Transverse colon (tissue), 4 donors: ENCODE data around the gene ANKMY2. TPM values are rescaled to one million over a fixed set of nuclear protein-coding genes. Genes with fewer than 3 reads are reported as not detected.

Experiments used
- DNase-seq: peaks from one replicate; pipeline ENCODE4 v3.0.0-alpha.2; 2019
- H3K27ac ChIP-seq, 4 donors: fragments of 200-600 bp; sonication (generic); 2 replicates each; pipeline ENCODE4 v1.5.1; 2016 to 2018; ENCODE audit warnings: inconsistent platforms in 4 of 4
- H3K27me3 ChIP-seq: fragments of 200-600 bp; sonication (generic); 2 replicates; pipeline ENCODE4 v1.5.1; 2017; ENCODE audit warnings: inconsistent platforms
- H3K36me3 ChIP-seq, 4 donors: fragments of 200-600 bp; sonication (generic); 2 replicates each; pipeline ENCODE4 v1.5.1; 2017 to 2019; ENCODE audit warnings: inconsistent platforms in 4 of 4
- H3K4me1 ChIP-seq, 4 donors: fragments of 200-600 bp; sonication (generic); 2 replicates each; pipeline ENCODE4 v1.5.1; 2017 to 2020; ENCODE audit warnings: inconsistent platforms in 4 of 4
- H3K4me3 ChIP-seq, 4 donors: fragments of 200-600 bp; sonication (generic); 1 replicate in 1 of 4; 2 replicates in 3 of 4; pipeline versions ENCODE4 v1.5.1 to v1.6.1; 2017 to 2019; ENCODE audit warnings: inconsistent platforms in 4 of 4
- H3K9me3 ChIP-seq, 2 donors: fragments of 200-600 bp; sonication (generic); 2 replicates each; pipeline ENCODE4 v1.5.1; 2017 to 2019; ENCODE audit warnings: inconsistent platforms in 2 of 2
- CTCF ChIP-seq, 5 experiments: fragments of 200-600 bp in 3 of 5; fragments of 450-650 bp in 2 of 5; sonication (generic) in 3 of 5; IDR thresholded peaks; 1 replicate in 2 of 5; 2 replicates in 3 of 5; pipeline ENCODE4 v1.5.1; 2016 to 2017; ENCODE audit warnings: antibody characterized with exemption in 5 of 5, inconsistent platforms in 3 of 5, mild to moderate bottlenecking in 2 of 5, moderate library complexity in 1 of 5
- EP300 ChIP-seq: sonication (generic); formaldehyde crosslinking; IDR thresholded peaks from one replicate; pipeline ENCODE4 v1.6.1; 2017; ENCODE audit warnings: antibody characterized with exemption, low read depth
- POLR2A ChIP-seq: fragments of 450-650 bp; IDR thresholded peaks from one replicate; pipeline ENCODE4 v1.6.1; 2016; ENCODE audit warnings: antibody characterized with exemption, mild to moderate bottlenecking, moderate library complexity
- POLR2AphosphoS5 ChIP-seq, 3 donors: sonication (generic); formaldehyde crosslinking; IDR thresholded peaks; one replicate each; pipeline ENCODE4 v1.6.1; 2016; ENCODE audit warnings: antibody characterized with exemption in 3 of 3
- WGBS, 2 donors: methylation state at CpG; one replicate each; pipeline ENCODE4 v1.1.5; 2018; ENCODE audit warnings: low coverage in 1 of 2; 5-methylcytosine and 5-hydroxymethylcytosine counted together
- in situ Hi-C, 4 donors: fragments of 200-750 bp; cut with MboI; loops; one replicate each; pipeline versions ENCODE4 v1.15.0 to v1.15.1; 2017; ENCODE audit warnings: low sequenced_read_pairs in 3 of 4, low pct_ligation_motif_present in 1 of 4, low pct_unique_long_range_greater_than_20kb in 1 of 4
- intact Hi-C: fragments of 100-400 bp; cut with DNase I; formaldehyde crosslinking; loops from one replicate; pipeline ENCODE4 v1.15.1; 2023; ENCODE audit warnings: low total_unique reads
- total RNA-seq, 4 donors: library from RNA; depleted of rRNA; stranded (reverse); fragments of >200 nt; gene quantifications; one replicate each; pipeline ENCODE4 v1.1.0, GENCODE V29; 2016

The ANKMY2 gene
- total RNA-seq, 4 donors from 2014 or later = 0.75 to 22.5 (median 12.0) TPM

- Histone ChIP-seq H3K36me3 (no peaks in the 10 kb centered on the region), H3K27ac (no peak overlapping the region), H3K9me3 (no peaks in the 10 kb centered on the region), H3K4me3 (no peak overlapping the region), H3K4me1 (peaks cover 0 to 44% (median 25%) of the 10 kb centered on the region in 4 donors), H3K27me3 (no peaks in the 10 kb centered on the region)
- TF ChIP-seq EP300 = no peak
- no peak for TF ChIP-seq POLR2A
- TF ChIP-seq CTCF (IDR thresholded peaks at IDR 0.05) = no peak
- TF ChIP-seq POLR2AphosphoS5 (IDR thresholded peaks at IDR 0.05) = no peak
- 63 to 96% methylated on average over 2 of the region's 2 CpGs for WGBS, 2 donors
- in situ Hi-C loops (no loop called here), intact Hi-C loops (no loop called here)
- DNase-seq = no peak
These were observed 4.7 kb upstream of the ANKMY2 start for GRCh38 chr7:16650266-16650665.

- intact Hi-C loops (no loop called here), in situ Hi-C loops (no loop called here)
- 89 to 90% methylated on average over 1 of the region's 1 CpG for WGBS, 2 donors
- H3K36me3 ChIP-seq = no peaks in the 10 kb centered on the region
- no peak overlapping the region for H3K27ac ChIP-seq
- no peaks in the 10 kb centered on the region for H3K27me3 ChIP-seq
- TF ChIP-seq POLR2A (no peak), CTCF (IDR thresholded peaks at IDR 0.05) (no peak), POLR2AphosphoS5 (IDR thresholded peaks at IDR 0.05) (no peak), EP300 (no peak)
- H3K4me3 ChIP-seq = no peak overlapping the region
- no peak for DNase-seq
- no peaks in the 10 kb centered on the region for H3K9me3 ChIP-seq
- H3K4me1 ChIP-seq = peaks cover 0 to 47% (median 30%) of the 10 kb centered on the region in 4 donors
These were observed 3.6 kb upstream of the ANKMY2 start for GRCh38 chr7:16649196-16649595.

- Histone ChIP-seq H3K36me3 (no peaks in the 10 kb centered on the region), H3K27me3 (no peaks in the 10 kb centered on the region), H3K4me1 (peaks cover 0 to 54% (median 35%) of the 10 kb centered on the region in 4 donors), H3K27ac (peak overlapping the region in 1 of 4 donors; percentile 5), H3K4me3 (no peak overlapping the region), H3K9me3 (no peaks in the 10 kb centered on the region)
- intact Hi-C loops = no loop called here
- no peak for DNase-seq
- in situ Hi-C loops = no loop called here
- 16 to 29% methylated on average over 1 of the region's 1 CpG for WGBS, 2 donors
- TF ChIP-seq CTCF (IDR thresholded peaks at IDR 0.05) (no peak), POLR2A (no peak), POLR2AphosphoS5 (IDR thresholded peaks at IDR 0.05) (no peak), EP300 (no peak)
These were observed 3.0 kb upstream of the ANKMY2 start for GRCh38 chr7:16648551-16648950.

- TF ChIP-seq POLR2A (no peak), POLR2AphosphoS5 (IDR thresholded peaks at IDR 0.05) (no peak), CTCF (IDR thresholded peaks at IDR 0.05) (no peak), EP300 (no peak)
- H3K27ac ChIP-seq = peak overlapping the region in 3 of 4 donors; percentile 93 to 96 (median 94)
- intact Hi-C loops = no loop called here
- no peaks in the 10 kb centered on the region for H3K9me3 ChIP-seq
- no peak for DNase-seq
- 30 to 34% methylated on average over 2 of the region's 2 CpGs for WGBS, 2 donors
- no peaks in the 10 kb centered on the region for H3K27me3 ChIP-seq
- peak overlapping the region in 2 of 4 donors; percentile 77 to 88 for H3K4me3 ChIP-seq
- no peaks in the 10 kb centered on the region for H3K36me3 ChIP-seq
- peaks cover 0 to 64% (median 35%) of the 10 kb centered on the region in 4 donors for H3K4me1 ChIP-seq
- in situ Hi-C loops = no loop called here
These were observed 1.9 kb upstream of the ANKMY2 start for GRCh38 chr7:16647435-16647960.
